ENCODE measurements around the gene ACP7.

DNA sequence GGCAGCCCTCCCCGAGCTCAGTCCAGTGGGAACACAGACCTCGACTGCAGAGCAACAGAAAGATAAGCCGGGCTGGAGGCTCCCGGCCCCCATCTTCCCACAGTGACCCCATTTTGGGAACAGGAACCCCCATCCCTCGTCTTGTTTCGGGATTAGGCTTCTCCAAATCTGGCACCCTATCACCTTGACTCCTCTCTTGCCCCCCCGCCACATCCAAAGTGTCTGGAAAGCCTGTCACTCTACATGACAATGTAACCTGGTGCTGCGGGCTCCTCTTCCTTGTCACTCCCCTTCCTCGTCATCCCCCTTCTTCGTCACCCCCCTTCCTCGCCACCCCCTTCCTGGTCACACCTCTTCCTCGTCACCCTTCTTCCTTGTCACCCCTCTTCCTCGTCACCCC, 51.5 kb downstream of the ACP7 start:
- TF ChIP-seq EZH2 (IDR thresholded peaks at IDR 0.05; ENCODE audit: insufficient read depth, poor library complexity, severe bottlenecking) (no peak), EZH2phosphoT487 (IDR thresholded peaks at IDR 0.05; ENCODE audit: insufficient read depth, low read depth) (no peak)

All from GM23248 (cell line).